Testis (tissue), 3 donors: ENCODE measurements around the gene DGKZ. TPM values are rescaled to one million over a fixed set of nuclear protein-coding genes. Genes with fewer than 3 reads are reported as not detected.

Source experiments
- DNase-seq: peaks from one replicate; pipeline ENCODE4 v3.0.0-alpha.2; 2019
- H3K27ac ChIP-seq, 2 donors: fragments of 200-600 bp; sonication (generic); one replicate each; pipeline ENCODE4 v1.5.1; 2019
- H3K27me3 ChIP-seq: fragments of 200-600 bp; sonication (generic); one replicate; pipeline ENCODE4 v1.5.1; 2019
- H3K36me3 ChIP-seq: fragments of 200-600 bp; sonication (generic); one replicate; pipeline ENCODE4 v1.5.1; 2017; ENCODE audit warnings: low read depth; ENCODE audit errors: missing control alignments
- H3K4me1 ChIP-seq: fragments of 200-600 bp; sonication (generic); one replicate; pipeline ENCODE4 v1.5.1; 2019
- H3K4me3 ChIP-seq, 2 donors: fragments of 200-600 bp; sonication (generic); one replicate each; pipeline ENCODE4 v1.5.1; 2017 to 2019
- H3K9me3 ChIP-seq: fragments of 200-600 bp; sonication (generic); one replicate; pipeline ENCODE4 v1.5.1; 2017
- POLR2A ChIP-seq: fragments of 450-650 bp; IDR thresholded peaks from one replicate; pipeline ENCODE4 v1.6.1; 2017; ENCODE audit warnings: antibody characterized with exemption, mild to moderate bottlenecking, moderate library complexity
- WGBS, 2 donors: methylation state at CpG; one replicate each; pipeline ENCODE4 v1.1.5; 2018; 5-methylcytosine and 5-hydroxymethylcytosine counted together
- intact Hi-C: fragments of 100-400 bp; cut with DNase I; formaldehyde crosslinking; loops from one replicate; pipeline ENCODE4 v1.15.1; 2023; ENCODE audit warnings: low total_unique reads
- polyA plus RNA-seq: library from polyadenylated mRNA; stranded (reverse); fragments of 350-450 nt; fragmentation: Illumina TruSeq; extraction: RNeasy Lipid Tissue Mini Kit (QIAGEN cat#74804); gene quantifications from one replicate; pipeline ENCODE4 v1.2.3, GENCODE V29; 2014; ENCODE audit warnings: low read depth, low replicate concordance; ENCODE audit not compliant: insufficient read depth
- total RNA-seq, 2 donors: library from RNA; depleted of rRNA; stranded (reverse); fragments of >200 nt; gene quantifications; one replicate each; pipeline ENCODE4 v1.2.3, GENCODE V29; 2016
- TF ChIP-seq, protein P1 (sequence below), 3 experiments: fragments of 450-650 bp in 2 of 3; fragments of 200-600 bp in 1 of 3; sonication (generic) in 1 of 3; IDR thresholded peaks; one replicate each; pipeline ENCODE4 v1.5.1; 2016 to 2019; ENCODE audit warnings: antibody characterized with exemption in 3 of 3, mild to moderate bottlenecking in 2 of 3, moderate library complexity in 1 of 3

Gene DGKZ
- total and polyA plus RNA-seq, 3 donors from 2014 or later: 33.8 to 104 (median 67.2) TPM

- WGBS, 2 donors: 86 to 88% methylated on average over 6 of the region's 6 CpGs
- no peaks in the 10 kb centered on the region for H3K4me1 ChIP-seq
- no peaks in the 10 kb centered on the region for H3K9me3 ChIP-seq
- intact Hi-C loops: no loop called here
- H3K27me3 ChIP-seq: no peaks in the 10 kb centered on the region
- DNase-seq: no peak
- H3K36me3 ChIP-seq: no peaks in the 10 kb centered on the region
- H3K4me3 ChIP-seq: no peak overlapping the region
- TF ChIP-seq, protein P1, sequence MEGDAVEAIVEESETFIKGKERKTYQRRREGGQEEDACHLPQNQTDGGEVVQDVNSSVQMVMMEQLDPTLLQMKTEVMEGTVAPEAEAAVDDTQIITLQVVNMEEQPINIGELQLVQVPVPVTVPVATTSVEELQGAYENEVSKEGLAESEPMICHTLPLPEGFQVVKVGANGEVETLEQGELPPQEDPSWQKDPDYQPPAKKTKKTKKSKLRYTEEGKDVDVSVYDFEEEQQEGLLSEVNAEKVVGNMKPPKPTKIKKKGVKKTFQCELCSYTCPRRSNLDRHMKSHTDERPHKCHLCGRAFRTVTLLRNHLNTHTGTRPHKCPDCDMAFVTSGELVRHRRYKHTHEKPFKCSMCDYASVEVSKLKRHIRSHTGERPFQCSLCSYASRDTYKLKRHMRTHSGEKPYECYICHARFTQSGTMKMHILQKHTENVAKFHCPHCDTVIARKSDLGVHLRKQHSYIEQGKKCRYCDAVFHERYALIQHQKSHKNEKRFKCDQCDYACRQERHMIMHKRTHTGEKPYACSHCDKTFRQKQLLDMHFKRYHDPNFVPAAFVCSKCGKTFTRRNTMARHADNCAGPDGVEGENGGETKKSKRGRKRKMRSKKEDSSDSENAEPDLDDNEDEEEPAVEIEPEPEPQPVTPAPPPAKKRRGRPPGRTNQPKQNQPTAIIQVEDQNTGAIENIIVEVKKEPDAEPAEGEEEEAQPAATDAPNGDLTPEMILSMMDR (IDR thresholded peaks at IDR 0.05): no peak
- no peak for TF ChIP-seq POLR2A
- no peak overlapping the region for H3K27ac ChIP-seq
Measured at GRCh38 chr11:46322759-46323158, 24.5 kb upstream of the DGKZ start.

GRCh38 chr11:46326813-46327416 is 20.3 kb upstream of the DGKZ start:
- Histone ChIP-seq H3K27ac (no peak overlapping the region), H3K9me3 (no peaks in the 10 kb centered on the region), H3K27me3 (no peaks in the 10 kb centered on the region), H3K4me1 (no peaks in the 10 kb centered on the region), H3K36me3 (no peaks in the 10 kb centered on the region), H3K4me3 (no peak overlapping the region)
- TF ChIP-seq, protein P1 (IDR thresholded peaks at IDR 0.05): no peak
- no peak for TF ChIP-seq POLR2A
- WGBS, 2 donors: 93 to 97% methylated on average over 10 of the region's 10 CpGs
- intact Hi-C loops: no loop called here
- DNase-seq: no peak

DNA sequence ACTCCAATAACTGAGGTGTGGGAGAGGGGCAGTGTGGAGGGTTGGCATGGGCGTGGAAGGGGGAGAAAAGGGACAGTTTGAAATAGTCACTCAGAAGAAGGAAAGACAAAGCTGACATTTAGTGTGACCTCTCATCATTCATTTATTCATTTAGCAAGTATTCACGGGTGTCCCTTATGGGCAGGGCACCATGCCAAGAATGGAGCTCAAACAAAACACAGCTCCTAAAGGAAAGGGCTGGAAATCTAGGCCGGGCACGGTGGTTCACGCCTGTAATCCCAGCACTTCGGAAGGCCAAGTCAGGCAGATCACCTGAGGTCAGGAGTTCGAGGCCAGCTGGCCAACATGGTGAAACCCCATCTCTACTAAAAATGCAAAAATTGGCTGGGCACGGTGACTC is 19.4 kb upstream of the DGKZ start:
- TF ChIP-seq, protein P1 (IDR thresholded peaks at IDR 0.05): no peak
- TF ChIP-seq POLR2A: no peak
- H3K27me3 ChIP-seq: no peaks in the 10 kb centered on the region
- no peak for DNase-seq
- no peak overlapping the region for H3K4me3 ChIP-seq
- H3K27ac ChIP-seq: no peak overlapping the region
- intact Hi-C loops: no loop called here
- H3K4me1 ChIP-seq: peaks cover 5% of the 10 kb centered on the region
- H3K36me3 ChIP-seq: no peaks in the 10 kb centered on the region
- WGBS, 2 donors: 79 to 90% methylated on average over 8 of the region's 8 CpGs
- H3K9me3 ChIP-seq: no peaks in the 10 kb centered on the region

DNA sequence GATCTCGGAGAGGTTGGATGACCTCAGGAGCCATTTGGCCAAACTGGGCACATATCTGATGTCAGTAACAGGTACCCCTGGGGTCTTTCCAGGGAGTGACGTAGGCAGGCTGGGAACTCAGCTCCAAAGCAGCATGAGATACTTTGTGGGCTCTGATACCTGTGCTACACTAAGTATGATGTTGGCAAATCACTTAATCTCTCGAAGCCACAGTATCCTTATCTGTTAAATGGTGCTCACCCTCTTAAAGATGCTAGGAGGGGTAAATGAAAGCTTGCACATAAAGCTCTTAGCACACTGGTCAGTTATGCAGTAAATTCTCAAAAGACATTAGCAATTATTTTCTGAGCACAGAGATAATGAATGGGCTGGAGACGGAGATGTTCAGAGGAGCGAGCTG is 17.1 kb upstream of the DGKZ start:
- intact Hi-C loops: no loop called here
- TF ChIP-seq POLR2A: no peak
- TF ChIP-seq, protein P1 (IDR thresholded peaks at IDR 0.05): no peak
- Histone ChIP-seq H3K4me3 (no peak overlapping the region), H3K36me3 (no peaks in the 10 kb centered on the region), H3K9me3 (no peaks in the 10 kb centered on the region), H3K27me3 (no peaks in the 10 kb centered on the region), H3K4me1 (peaks cover 5% of the 10 kb centered on the region), H3K27ac (no peak overlapping the region)
- 63 to 70% methylated on average over 5 of the region's 5 CpGs for WGBS, 2 donors
- no peak for DNase-seq

- 32 to 33% methylated on average over 9 to 11 of the region's 11 CpGs for WGBS, 2 donors
- Histone ChIP-seq H3K4me1 (peaks cover 5% of the 10 kb centered on the region), H3K9me3 (no peaks in the 10 kb centered on the region), H3K36me3 (no peaks in the 10 kb centered on the region), H3K27me3 (no peaks in the 10 kb centered on the region), H3K27ac (no peak overlapping the region), H3K4me3 (no peak overlapping the region)
- TF ChIP-seq, protein P1 (IDR thresholded peaks at IDR 0.05): no peak
- TF ChIP-seq POLR2A: no peak
- DNase-seq: no peak
- intact Hi-C loops: no loop called here
Measured at GRCh38 chr11:46330563-46331281, 16.5 kb upstream of the DGKZ start.
